PC-3 (cell line): ENCODE results near the gene TIAM2. TPM values are rescaled to one million over a fixed set of nuclear protein-coding genes. Genes with fewer than 3 reads are reported as not detected.

ENCODE experiments used
- ATAC-seq: fragments of 200-7000 bp; cut with Tn5 transposase; 2 replicates; pipeline ENCODE4 v1.9.1; 2020; ENCODE audit warnings: mild to moderate bottlenecking, moderate library complexity
- BruUV-seq: library from RNA; stranded (reverse); fragments of 400-500 nt; replicated peaks from 2 replicates; lab custom pipeline; 2021; lab: Mats Ljungman, UMichigan
- CTCF ChIA-PET: fragments of 300-600 bp; sonication (Branson Sonifier 250); formaldehyde crosslinking; loops from one replicate; lab custom pipeline; 2022; ENCODE audit warnings: antibody characterized with exemption; lab: Charles Lee
- POLR2A ChIA-PET: fragments of 300-600 bp; sonication (Branson Sonifier 250); formaldehyde crosslinking; loops from one replicate; lab custom pipeline; 2022; ENCODE audit warnings: antibody characterized with exemption; ENCODE audit not compliant: unreplicated experiment; lab: Charles Lee
- DNase-seq: peaks from one replicate; pipeline ENCODE4 v3.0.0-alpha.2; 2015
- H2AFZ ChIP-seq: fragments of 300-600 bp; sonication (generic); 2 replicates; pipeline ENCODE4 v1.6.0; 2016; ENCODE audit warnings: antibody characterized with exemption, low read length
- H3F3A ChIP-seq: fragments of 300-600 bp; sonication (generic); one replicate; pipeline ENCODE4 v1.6.0; 2017; ENCODE audit warnings: antibody characterized with exemption, low read length, control low read depth, mild to moderate bottlenecking; ENCODE audit not compliant: unreplicated experiment
- H3K27ac ChIP-seq: fragments of 300-600 bp; sonication (generic); 2 replicates; pipeline ENCODE4 v1.5.1; 2016; ENCODE audit warnings: mild to moderate bottlenecking, low read length
- H3K27me3 ChIP-seq: fragments of 300-600 bp; sonication (generic); 2 replicates; pipeline ENCODE4 v1.6.1; 2016; ENCODE audit warnings: low read length, mixed read lengths
- H3K36me3 ChIP-seq: fragments of 300-600 bp; sonication (generic); 2 replicates; pipeline ENCODE4 v1.6.1; 2016; ENCODE audit warnings: low read depth, mixed run types, low read length, mixed read lengths
- H3K4me1 ChIP-seq: fragments of 300-600 bp; sonication (generic); 2 replicates; pipeline ENCODE4 v1.5.1; 2016; ENCODE audit warnings: low read length; ENCODE audit not compliant: insufficient read depth
- H3K4me2 ChIP-seq: fragments of 300-600 bp; sonication (generic); 2 replicates; pipeline ENCODE4 v1.6.0; 2016; ENCODE audit warnings: low read length
- H3K4me3 ChIP-seq: fragments of 300-600 bp; sonication (generic); 2 replicates; pipeline ENCODE4 v1.5.1; 2016; ENCODE audit warnings: mild to moderate bottlenecking, low read length, mixed read lengths
- H3K79me2 ChIP-seq: fragments of 300-600 bp; sonication (generic); 2 replicates; pipeline ENCODE4 v1.6.1; 2017; ENCODE audit warnings: low read length, mixed read lengths
- H3K9ac ChIP-seq: fragments of 300-600 bp; sonication (generic); 2 replicates; pipeline ENCODE4 v1.6.0; 2016; ENCODE audit warnings: mild to moderate bottlenecking, low read length
- H3K9me2 ChIP-seq: fragments of 300-600 bp; sonication (generic); replicated peaks from 2 replicates; pipeline ENCODE4 v1.6.1; 2016; ENCODE audit warnings: mixed run types, low read length, mixed read lengths
- H3K9me3 ChIP-seq: fragments of 300-600 bp; sonication (generic); 2 replicates; pipeline ENCODE4 v1.6.1; 2016; ENCODE audit warnings: low read length, mixed read lengths
- H4K20me1 ChIP-seq: fragments of 300-600 bp; sonication (generic); 2 replicates; pipeline ENCODE4 v1.6.1; 2016; ENCODE audit warnings: low read length, mixed read lengths
- EZH2 ChIP-seq: fragments of 300-600 bp; sonication (generic); IDR thresholded peaks from one replicate; pipeline ENCODE4 v1.6.1; 2017; ENCODE audit warnings: antibody characterized with exemption, mild to moderate bottlenecking, low read length; ENCODE audit not compliant: unreplicated experiment
- EZH2phosphoT487 ChIP-seq: fragments of 300-600 bp; sonication (generic); IDR thresholded peaks from 2 replicates; pipeline ENCODE4 v1.6.1; 2018; ENCODE audit warnings: mild to moderate bottlenecking, antibody characterized with exemption, low read length, borderline replicate concordance
- intact Hi-C: fragments of 100-400 bp; cut with micrococcal nuclease; formaldehyde crosslinking; loops from 2 replicates; pipeline ENCODE4 v1.9.0; 2023
- total RNA-seq: library from RNA; depleted of rRNA; stranded (reverse); fragments of >200 nt; gene quantifications from 2 replicates; pipeline ENCODE4 v1.2.3, GENCODE V29; 2014
- TF ChIP-seq, protein P1 (sequence below): fragments of 300-600 bp; sonication (generic); conservative IDR thresholded peaks from 2 replicates; pipeline ENCODE4 v1.5.1; 2017; ENCODE audit warnings: antibody characterized with exemption, low read depth, mild to moderate bottlenecking, low read length

The TIAM2 gene
- total RNA-seq, 1 experiment from 2014 or later, result 4.5 TPM

DNA sequence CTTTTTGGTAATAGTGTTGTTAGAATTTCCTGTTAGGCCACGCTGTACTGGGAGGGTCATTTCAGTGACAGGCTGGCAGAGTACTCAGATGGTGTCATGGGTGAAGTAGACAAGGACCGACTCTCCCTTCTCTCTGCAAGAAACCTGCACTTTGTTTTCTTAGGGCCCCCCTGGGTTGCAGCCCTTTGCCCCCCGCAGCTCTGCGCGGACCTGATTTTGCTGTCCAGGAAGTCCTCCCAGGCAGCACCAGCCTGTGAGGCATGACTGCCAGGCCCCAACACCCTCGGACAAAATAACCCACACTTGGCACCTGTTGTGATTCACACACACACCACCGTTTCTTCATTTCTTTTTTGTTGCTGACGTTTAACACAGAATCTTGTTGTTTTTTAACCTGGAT, 246.9 kb downstream of the TIAM2 start:
- Histone ChIP-seq H2AFZ (no peak overlapping the region), H3K27me3 (no peaks in the 10 kb centered on the region), H3K79me2 (no peaks in the 10 kb centered on the region), H4K20me1 (no peaks in the 10 kb centered on the region), H3K4me2 (no peak overlapping the region), H3K27ac (no peak overlapping the region), H3K36me3 (no peaks in the 10 kb centered on the region), H3F3A (no peaks in the 10 kb centered on the region), H3K9me3 (no peaks in the 10 kb centered on the region), H3K4me3 (no peak overlapping the region), H3K4me1 (no peaks in the 10 kb centered on the region), H3K9ac (no peak overlapping the region), H3K9me2 (no peaks in the 10 kb centered on the region)
- no TSS peak for BruUV-seq
- DNase-seq (no peak), ATAC-seq (no peak)
- TF ChIP-seq EZH2 (no peak), EZH2phosphoT487 (no peak)
- TF ChIP-seq, protein P1, sequence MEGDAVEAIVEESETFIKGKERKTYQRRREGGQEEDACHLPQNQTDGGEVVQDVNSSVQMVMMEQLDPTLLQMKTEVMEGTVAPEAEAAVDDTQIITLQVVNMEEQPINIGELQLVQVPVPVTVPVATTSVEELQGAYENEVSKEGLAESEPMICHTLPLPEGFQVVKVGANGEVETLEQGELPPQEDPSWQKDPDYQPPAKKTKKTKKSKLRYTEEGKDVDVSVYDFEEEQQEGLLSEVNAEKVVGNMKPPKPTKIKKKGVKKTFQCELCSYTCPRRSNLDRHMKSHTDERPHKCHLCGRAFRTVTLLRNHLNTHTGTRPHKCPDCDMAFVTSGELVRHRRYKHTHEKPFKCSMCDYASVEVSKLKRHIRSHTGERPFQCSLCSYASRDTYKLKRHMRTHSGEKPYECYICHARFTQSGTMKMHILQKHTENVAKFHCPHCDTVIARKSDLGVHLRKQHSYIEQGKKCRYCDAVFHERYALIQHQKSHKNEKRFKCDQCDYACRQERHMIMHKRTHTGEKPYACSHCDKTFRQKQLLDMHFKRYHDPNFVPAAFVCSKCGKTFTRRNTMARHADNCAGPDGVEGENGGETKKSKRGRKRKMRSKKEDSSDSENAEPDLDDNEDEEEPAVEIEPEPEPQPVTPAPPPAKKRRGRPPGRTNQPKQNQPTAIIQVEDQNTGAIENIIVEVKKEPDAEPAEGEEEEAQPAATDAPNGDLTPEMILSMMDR, result no peak
- CTCF ChIA-PET, result no interaction called here
- intact Hi-C loops, result no loop called here
- POLR2A ChIA-PET, result no interaction called here

DNA sequence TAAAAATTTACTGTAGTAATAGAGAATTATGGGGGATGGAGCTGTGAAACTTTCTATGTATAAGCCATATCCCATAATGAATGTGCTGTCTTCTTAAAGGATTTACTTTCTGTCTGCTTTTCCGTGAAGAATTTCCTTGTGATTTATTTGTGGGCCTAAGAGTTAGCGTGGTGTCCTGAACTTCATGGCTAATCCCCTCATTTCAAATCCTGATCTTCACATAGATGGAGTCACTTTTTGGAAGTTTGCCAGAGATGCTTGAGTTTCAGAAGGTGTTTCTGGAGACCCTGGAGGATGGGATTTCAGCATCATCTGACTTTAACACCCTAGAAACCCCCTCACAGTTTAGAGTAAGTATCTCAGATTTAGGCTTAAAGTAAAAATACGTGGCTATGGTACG, 249.3 kb downstream of the TIAM2 start:
- H3K36me3 ChIP-seq, result no peaks in the 10 kb centered on the region
- no TSS peak for BruUV-seq
- no peak overlapping the region for H3K9ac ChIP-seq
- no peaks in the 10 kb centered on the region for H3K9me2 ChIP-seq
- POLR2A ChIA-PET, result no interaction called here
- H3K27ac ChIP-seq, result no peak overlapping the region
- H3K79me2 ChIP-seq, result no peaks in the 10 kb centered on the region
- intact Hi-C loops, result no loop called here
- no peaks in the 10 kb centered on the region for H3F3A ChIP-seq
- H3K27me3 ChIP-seq, result no peaks in the 10 kb centered on the region
- H3K4me1 ChIP-seq, result no peaks in the 10 kb centered on the region
- no peak overlapping the region for H3K4me2 ChIP-seq
- H2AFZ ChIP-seq, result no peak overlapping the region
- TF ChIP-seq EZH2phosphoT487 (no peak), EZH2 (no peak)
- TF ChIP-seq, protein P1, result no peak
- H3K9me3 ChIP-seq, result no peaks in the 10 kb centered on the region
- no peak for ATAC-seq
- no peaks in the 10 kb centered on the region for H4K20me1 ChIP-seq
- H3K4me3 ChIP-seq, result no peak overlapping the region
- DNase-seq, result no peak
- CTCF ChIA-PET, result no interaction called here

DNA sequence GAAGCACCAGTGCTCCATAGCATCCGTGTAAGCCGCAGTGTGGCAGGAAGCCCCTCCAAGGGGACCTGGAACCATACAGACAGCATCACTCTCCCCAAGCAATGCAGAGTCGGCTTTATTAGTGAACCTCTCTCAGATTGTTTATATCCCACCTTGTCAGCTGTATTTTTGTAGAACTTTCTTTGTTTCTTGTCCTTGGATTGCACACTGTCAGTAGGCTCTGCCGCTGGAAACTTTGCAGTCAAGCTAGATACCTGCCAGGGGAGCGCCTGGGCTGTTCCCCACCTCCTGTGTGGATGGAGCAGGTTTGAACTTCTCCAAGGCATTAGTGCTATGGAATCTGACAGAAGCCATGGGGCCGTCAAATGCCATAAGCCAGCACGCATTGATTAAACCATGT, 250.1 kb downstream of the TIAM2 start:
- no peak overlapping the region for H2AFZ ChIP-seq
- ChIA-PET POLR2A (no interaction called here), CTCF (no interaction called here)
- no peaks in the 10 kb centered on the region for H3F3A ChIP-seq
- BruUV-seq, result no TSS peak
- TF ChIP-seq EZH2phosphoT487, result no peak
- no peak for TF ChIP-seq EZH2
- TF ChIP-seq, protein P1, result no peak
- H3K9me2 ChIP-seq, result no peaks in the 10 kb centered on the region
- intact Hi-C loops, result loop anchor here (5.0 kb wide), 1 partner anchor 378 kb away; no protein-coding TSS in a partner anchor
- ATAC-seq (no peak), DNase-seq (no peak)
- H3K27me3 ChIP-seq, result no peaks in the 10 kb centered on the region
- H3K79me2 ChIP-seq, result no peaks in the 10 kb centered on the region
- H3K4me2 ChIP-seq, result no peak overlapping the region
- H3K9me3 ChIP-seq, result no peaks in the 10 kb centered on the region
- no peak overlapping the region for H3K9ac ChIP-seq
- H3K27ac ChIP-seq, result no peak overlapping the region
- no peaks in the 10 kb centered on the region for H3K4me1 ChIP-seq
- H3K36me3 ChIP-seq, result no peaks in the 10 kb centered on the region
- H3K4me3 ChIP-seq, result no peak overlapping the region
- no peaks in the 10 kb centered on the region for H4K20me1 ChIP-seq
